Measurements from ENCODE around the gene IFI27L2. TPM values are rescaled to one million over a fixed set of nuclear protein-coding genes. Genes with fewer than 3 reads are reported as not detected.
A peak's percentile ranks its signal among the peaks of the same experiment; 100 is the strongest.

The IFI27L2 gene
- total RNA-seq, 1 donor from 2014 or later = 14.1 TPM

DNA sequence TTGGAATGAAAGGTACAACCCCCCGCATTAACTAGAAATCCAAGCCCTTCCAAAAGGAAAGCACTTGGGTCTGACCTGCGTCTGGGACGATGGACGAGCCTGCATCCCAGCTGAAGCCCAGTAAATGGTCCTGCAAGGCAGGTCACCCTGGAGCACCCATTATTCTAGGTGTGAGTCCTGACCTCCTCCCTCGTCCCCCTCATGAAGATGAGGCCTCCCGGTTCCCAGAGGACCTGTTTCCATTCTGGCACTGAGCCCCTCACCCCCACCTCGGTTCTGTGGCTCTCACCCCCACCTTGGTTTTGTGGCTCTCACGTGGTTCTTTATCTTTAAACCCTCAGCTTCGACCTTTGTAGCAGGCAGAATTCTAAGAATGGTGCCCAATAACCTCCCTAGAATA is 11.5 kb downstream of the IFI27L2 start:
- Histone ChIP-seq H3K36me3 (ENCODE audit: control insufficient read depth in 3 of 3, insufficient read depth in 3 of 3, low read length in 3 of 3) (no peaks in the 10 kb centered on the region), H3K27me3 (ENCODE audit: control insufficient read depth in 3 of 3, insufficient read depth in 3 of 3, low read length in 3 of 3) (peaks cover 0 to 8% (median 0%) of the 10 kb centered on the region in 3 donors), H3K9ac (ENCODE audit: low read depth in 1 of 3, low read length in 3 of 3) (no peak overlapping the region), H3K27ac (ENCODE audit: low read depth, low read length) (no peak overlapping the region), H3K4me3 (ENCODE audit: low read length in 3 of 3) (no peak overlapping the region), H3K9me3 (ENCODE audit: control insufficient read depth in 3 of 3, low read length in 3 of 3) (peaks cover 6 to 15% (median 6%) of the 10 kb centered on the region in 3 donors), H3K4me1 (ENCODE audit: control insufficient read depth in 3 of 3, insufficient read depth in 3 of 3, low read length in 3 of 3) (peaks cover 13 to 15% (median 14%) of the 10 kb centered on the region in 3 donors)

- H3K27ac ChIP-seq (ENCODE audit: low read depth, low read length) = no peak overlapping the region
- H3K9ac ChIP-seq (ENCODE audit: low read depth in 1 of 3, low read length in 3 of 3) = no peak overlapping the region
- H3K4me3 ChIP-seq (ENCODE audit: low read length in 3 of 3) = no peak overlapping the region
- H3K36me3 ChIP-seq (ENCODE audit: control insufficient read depth in 3 of 3, insufficient read depth in 3 of 3, low read length in 3 of 3) = no peaks in the 10 kb centered on the region
- peaks cover 13 to 15% (median 14%) of the 10 kb centered on the region in 3 donors for H3K4me1 ChIP-seq (ENCODE audit: control insufficient read depth in 3 of 3, insufficient read depth in 3 of 3, low read length in 3 of 3)
- H3K9me3 ChIP-seq (ENCODE audit: control insufficient read depth in 3 of 3, low read length in 3 of 3) = peaks cover 6 to 15% (median 6%) of the 10 kb centered on the region in 3 donors
- H3K27me3 ChIP-seq (ENCODE audit: control insufficient read depth in 3 of 3, insufficient read depth in 3 of 3, low read length in 3 of 3) = peaks cover 0 to 8% (median 0%) of the 10 kb centered on the region in 3 donors
These were observed 12.7 kb downstream of the IFI27L2 start for GRCh38 chr14:94116701-94117100.

- Histone ChIP-seq H3K4me1 (ENCODE audit: control insufficient read depth in 3 of 3, insufficient read depth in 3 of 3, low read length in 3 of 3) (peaks cover 13 to 15% (median 14%) of the 10 kb centered on the region in 3 donors), H3K9me3 (ENCODE audit: control insufficient read depth in 3 of 3, low read length in 3 of 3) (peaks cover 6 to 11% (median 6%) of the 10 kb centered on the region in 3 donors), H3K27me3 (ENCODE audit: control insufficient read depth in 3 of 3, insufficient read depth in 3 of 3, low read length in 3 of 3) (peaks cover 0 to 8% (median 0%) of the 10 kb centered on the region in 3 donors), H3K9ac (ENCODE audit: low read depth in 1 of 3, low read length in 3 of 3) (no peak overlapping the region), H3K4me3 (ENCODE audit: low read length in 3 of 3) (no peak overlapping the region), H3K27ac (ENCODE audit: low read depth, low read length) (no peak overlapping the region), H3K36me3 (ENCODE audit: control insufficient read depth in 3 of 3, insufficient read depth in 3 of 3, low read length in 3 of 3) (no peaks in the 10 kb centered on the region)
These were observed 13.8 kb downstream of the IFI27L2 start for GRCh38 chr14:94115631-94116030.

DNA sequence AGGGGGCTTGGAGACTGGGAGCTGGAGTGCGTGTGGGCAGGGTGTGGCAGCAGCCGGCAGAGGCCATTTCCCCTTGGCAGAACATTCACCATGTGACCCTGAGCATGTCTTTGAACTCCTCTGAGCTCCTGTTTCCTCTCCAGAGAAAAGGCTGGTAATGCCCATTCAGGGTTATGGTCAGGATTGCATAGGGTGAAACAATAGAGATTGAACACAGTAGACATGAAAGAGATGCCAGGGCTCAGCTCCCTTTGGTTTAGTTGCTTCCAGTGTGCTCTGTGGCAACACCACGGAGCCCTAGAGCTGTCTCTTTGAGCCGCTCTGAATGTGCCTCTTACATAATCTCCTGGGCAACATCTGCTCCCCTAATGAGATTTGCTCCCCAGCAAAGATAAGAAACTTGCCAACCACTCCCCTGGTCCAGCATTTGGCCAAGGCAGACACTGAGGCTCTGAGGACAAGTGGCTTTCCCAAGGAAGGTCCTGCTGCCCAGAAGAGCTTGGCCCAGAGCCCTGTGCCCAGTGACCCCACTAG is 14.3 kb downstream of the IFI27L2 start:
- peaks cover 6 to 7% (median 6%) of the 10 kb centered on the region in 3 donors for H3K9me3 ChIP-seq (ENCODE audit: control insufficient read depth in 3 of 3, low read length in 3 of 3)
- H3K36me3 ChIP-seq (ENCODE audit: control insufficient read depth in 3 of 3, insufficient read depth in 3 of 3, low read length in 3 of 3) = no peaks in the 10 kb centered on the region
- no peak overlapping the region for H3K27ac ChIP-seq (ENCODE audit: low read depth, low read length)
- H3K27me3 ChIP-seq (ENCODE audit: control insufficient read depth in 3 of 3, insufficient read depth in 3 of 3, low read length in 3 of 3) = peaks cover 0 to 8% (median 0%) of the 10 kb centered on the region in 3 donors
- H3K4me1 ChIP-seq (ENCODE audit: control insufficient read depth in 3 of 3, insufficient read depth in 3 of 3, low read length in 3 of 3) = peaks cover 13 to 15% (median 14%) of the 10 kb centered on the region in 3 donors
- H3K4me3 ChIP-seq (ENCODE audit: low read length in 3 of 3) = no peak overlapping the region
- H3K9ac ChIP-seq (ENCODE audit: low read depth in 1 of 3, low read length in 3 of 3) = no peak overlapping the region

DNA sequence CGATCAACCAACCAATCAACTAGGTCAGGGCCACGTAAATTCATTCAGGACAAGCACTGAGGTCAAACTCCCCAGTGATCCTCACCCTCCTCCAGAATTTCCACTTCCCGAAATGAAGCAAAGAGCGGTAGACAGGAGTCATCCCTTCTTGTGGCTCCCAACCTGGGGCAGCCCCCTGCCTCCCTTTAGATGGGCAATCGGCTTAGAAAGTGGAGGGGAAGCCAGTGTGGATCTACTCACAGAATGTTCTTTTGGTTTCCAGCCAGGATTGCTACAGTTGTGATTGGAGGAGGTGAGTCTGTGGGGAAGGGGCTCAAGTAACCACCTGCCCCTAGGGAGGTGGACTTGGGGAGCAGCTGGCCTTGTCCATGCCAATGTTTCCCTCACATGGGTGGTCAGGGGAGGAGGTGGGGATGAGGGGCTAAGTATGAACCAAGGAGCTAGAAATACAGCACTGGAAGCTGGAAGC is 14.8 kb downstream of the IFI27L2 start:
- Histone ChIP-seq H3K27ac (ENCODE audit: low read depth, low read length) (peak overlapping the region; percentile 41), H3K27me3 (ENCODE audit: control insufficient read depth in 3 of 3, insufficient read depth in 3 of 3, low read length in 3 of 3) (peaks cover 0 to 8% (median 0%) of the 10 kb centered on the region in 3 donors), H3K36me3 (ENCODE audit: control insufficient read depth in 3 of 3, insufficient read depth in 3 of 3, low read length in 3 of 3) (no peaks in the 10 kb centered on the region), H3K9me3 (ENCODE audit: control insufficient read depth in 3 of 3, low read length in 3 of 3) (peaks cover 5 to 7% (median 6%) of the 10 kb centered on the region in 3 donors), H3K4me3 (ENCODE audit: low read length in 3 of 3) (peak overlapping the region in 1 of 3 donors; percentile 0), H3K4me1 (ENCODE audit: control insufficient read depth in 3 of 3, insufficient read depth in 3 of 3, low read length in 3 of 3) (peaks cover 13 to 19% (median 16%) of the 10 kb centered on the region in 3 donors), H3K9ac (ENCODE audit: low read depth in 1 of 3, low read length in 3 of 3) (peak overlapping the region in 1 of 3 donors; percentile 25)

DNA sequence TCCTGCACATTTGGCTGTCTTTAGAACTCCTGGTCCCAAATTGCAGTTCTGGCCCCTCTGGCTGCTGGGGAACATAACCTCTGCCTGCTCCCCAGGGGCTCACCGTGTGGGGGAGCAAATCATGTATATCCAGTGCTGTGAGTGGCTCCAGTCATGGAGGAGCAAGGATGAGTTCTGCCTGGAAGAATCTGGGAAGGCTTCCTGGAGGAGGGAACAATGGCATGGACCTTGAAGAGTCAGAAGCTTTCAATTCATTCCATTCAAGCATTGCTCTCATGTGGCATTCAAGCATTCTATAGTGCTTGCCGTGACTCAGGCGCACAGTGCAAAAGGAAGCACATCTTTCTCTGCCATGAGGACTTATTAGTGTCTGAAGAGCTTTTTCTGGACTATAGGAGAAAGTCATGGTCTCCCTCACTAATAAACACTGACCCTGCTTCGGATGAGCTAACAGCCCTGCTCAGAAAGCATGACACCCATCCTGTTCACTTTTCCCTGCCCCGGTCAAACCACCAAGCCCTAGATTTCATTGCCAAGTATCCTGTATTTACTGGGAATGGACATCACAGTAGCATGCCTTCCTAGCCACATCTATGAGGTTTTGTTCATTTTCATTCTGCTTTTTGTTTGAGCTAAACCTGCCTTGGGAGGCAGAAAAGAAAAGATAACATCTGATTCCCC is 15.4 kb downstream of the IFI27L2 start:
- Histone ChIP-seq H3K4me3 (ENCODE audit: low read length in 3 of 3) (peak overlapping the region in 1 of 3 donors; percentile 23), H3K9me3 (ENCODE audit: control insufficient read depth in 3 of 3, low read length in 3 of 3) (peaks cover 0 to 1% (median under 1%) of the 10 kb centered on the region in 3 donors), H3K4me1 (ENCODE audit: control insufficient read depth in 3 of 3, insufficient read depth in 3 of 3, low read length in 3 of 3) (peaks cover 13 to 19% (median 16%) of the 10 kb centered on the region in 3 donors), H3K36me3 (ENCODE audit: control insufficient read depth in 3 of 3, insufficient read depth in 3 of 3, low read length in 3 of 3) (no peaks in the 10 kb centered on the region), H3K27me3 (ENCODE audit: control insufficient read depth in 3 of 3, insufficient read depth in 3 of 3, low read length in 3 of 3) (peaks cover 0 to 8% (median 0%) of the 10 kb centered on the region in 3 donors), H3K9ac (ENCODE audit: low read depth in 1 of 3, low read length in 3 of 3) (no peak overlapping the region), H3K27ac (ENCODE audit: low read depth, low read length) (no peak overlapping the region)

GRCh38 chr14:94113490-94113889 is 15.9 kb downstream of the IFI27L2 start:
- no peaks in the 10 kb centered on the region for H3K36me3 ChIP-seq (ENCODE audit: control insufficient read depth in 3 of 3, insufficient read depth in 3 of 3, low read length in 3 of 3)
- no peak overlapping the region for H3K27ac ChIP-seq (ENCODE audit: low read depth, low read length)
- H3K4me1 ChIP-seq (ENCODE audit: control insufficient read depth in 3 of 3, insufficient read depth in 3 of 3, low read length in 3 of 3) = peaks cover 13 to 19% (median 16%) of the 10 kb centered on the region in 3 donors
- no peak overlapping the region for H3K9ac ChIP-seq (ENCODE audit: low read depth in 1 of 3, low read length in 3 of 3)
- H3K27me3 ChIP-seq (ENCODE audit: control insufficient read depth in 3 of 3, insufficient read depth in 3 of 3, low read length in 3 of 3) = peaks cover 0 to 8% (median 0%) of the 10 kb centered on the region in 3 donors
- no peak overlapping the region for H3K4me3 ChIP-seq (ENCODE audit: low read length in 3 of 3)
- no peaks in the 10 kb centered on the region for H3K9me3 ChIP-seq (ENCODE audit: control insufficient read depth in 3 of 3, low read length in 3 of 3)

DNA sequence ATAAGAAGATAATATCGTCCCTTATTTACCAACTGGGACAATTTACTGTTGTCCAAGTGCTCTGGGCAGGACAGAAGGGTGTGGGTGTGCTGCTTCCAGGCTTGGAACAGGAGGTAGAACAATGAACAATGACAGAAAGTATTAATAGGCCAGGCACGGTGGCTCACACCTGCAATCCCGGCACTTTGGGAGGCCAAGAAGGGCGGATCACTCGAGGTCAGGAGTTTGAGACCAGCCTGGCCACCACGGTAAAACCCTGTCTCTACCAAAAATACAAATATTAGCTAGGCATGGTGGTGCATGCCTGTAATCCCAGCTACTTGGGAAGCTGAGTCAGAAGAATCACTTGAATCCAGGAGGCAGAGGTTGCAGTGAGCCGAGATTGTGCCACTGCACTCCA is 16.3 kb downstream of the IFI27L2 start:
- H3K4me3 ChIP-seq (ENCODE audit: low read length in 3 of 3) = no peak overlapping the region
- H3K9ac ChIP-seq (ENCODE audit: low read depth in 1 of 3, low read length in 3 of 3) = no peak overlapping the region
- peaks cover 13 to 19% (median 16%) of the 10 kb centered on the region in 3 donors for H3K4me1 ChIP-seq (ENCODE audit: control insufficient read depth in 3 of 3, insufficient read depth in 3 of 3, low read length in 3 of 3)
- H3K27ac ChIP-seq (ENCODE audit: low read depth, low read length) = no peak overlapping the region
- H3K36me3 ChIP-seq (ENCODE audit: control insufficient read depth in 3 of 3, insufficient read depth in 3 of 3, low read length in 3 of 3) = no peaks in the 10 kb centered on the region
- no peaks in the 10 kb centered on the region for H3K9me3 ChIP-seq (ENCODE audit: control insufficient read depth in 3 of 3, low read length in 3 of 3)
- H3K27me3 ChIP-seq (ENCODE audit: control insufficient read depth in 3 of 3, insufficient read depth in 3 of 3, low read length in 3 of 3) = peaks cover 0 to 8% (median 0%) of the 10 kb centered on the region in 3 donors

- Histone ChIP-seq H3K27me3 (ENCODE audit: control insufficient read depth in 3 of 3, insufficient read depth in 3 of 3, low read length in 3 of 3) (peaks cover 0 to 8% (median 0%) of the 10 kb centered on the region in 3 donors), H3K27ac (ENCODE audit: low read depth, low read length) (no peak overlapping the region)
These were observed 16.8 kb downstream of the IFI27L2 start for GRCh38 chr14:94112513-94113063.

More at GRCh38 chr14:94112513-94113063, 16.8 kb downstream of the IFI27L2 start:
- Histone ChIP-seq H3K36me3 (ENCODE audit: control insufficient read depth in 3 of 3, insufficient read depth in 3 of 3, low read length in 3 of 3) (no peaks in the 10 kb centered on the region), H3K9me3 (ENCODE audit: control insufficient read depth in 3 of 3, low read length in 3 of 3) (no peaks in the 10 kb centered on the region), H3K4me3 (ENCODE audit: low read length in 3 of 3) (peak overlapping the region in 2 of 3 donors; percentile 52 to 77), H3K9ac (ENCODE audit: low read depth in 1 of 3, low read length in 3 of 3) (peak overlapping the region in 1 of 3 donors; percentile 3), H3K4me1 (ENCODE audit: control insufficient read depth in 3 of 3, insufficient read depth in 3 of 3, low read length in 3 of 3) (peaks cover 13 to 19% (median 16%) of the 10 kb centered on the region in 3 donors)
